HepG2 (cell line): ENCODE data around the gene FNIP2.

Source experiments
- EZH2 ChIP-seq: conservative IDR thresholded peaks from 2 replicates; pipeline ENCODE4 v1.6.1; 2012; ENCODE audit warnings: mild to moderate bottlenecking, low read depth, low read length, moderate library complexity
- HOXA9 ChIP-seq: sonication (generic); formaldehyde crosslinking; IDR thresholded peaks from 2 replicates; pipeline ENCODE4 v1.8.1; 2022; ENCODE audit warnings: missing genetic modification reagents, mild to moderate bottlenecking, moderate library complexity, borderline replicate concordance
- HOXD1 ChIP-seq: sonication (generic); formaldehyde crosslinking; IDR thresholded peaks from 2 replicates; pipeline ENCODE4 v1.5.0; 2020; ENCODE audit warnings: missing genetic modification reagents
- KLF9 ChIP-seq: IDR thresholded peaks from 2 replicates; pipeline ENCODE4 v1.6.1; 2016; ENCODE audit warnings: low read depth
- TAF1 ChIP-seq: sonication (generic); formaldehyde crosslinking; IDR thresholded peaks from 2 replicates; pipeline ENCODE4 v1.4.0; 2020; ENCODE audit warnings: missing genetic modification reagents
- ZNF292 ChIP-seq: sonication (generic); formaldehyde crosslinking; IDR thresholded peaks from 2 replicates; pipeline ENCODE4 v1.8.1; 2022; ENCODE audit warnings: mild to moderate bottlenecking, low read depth, missing genetic modification reagents, borderline replicate concordance

DNA sequence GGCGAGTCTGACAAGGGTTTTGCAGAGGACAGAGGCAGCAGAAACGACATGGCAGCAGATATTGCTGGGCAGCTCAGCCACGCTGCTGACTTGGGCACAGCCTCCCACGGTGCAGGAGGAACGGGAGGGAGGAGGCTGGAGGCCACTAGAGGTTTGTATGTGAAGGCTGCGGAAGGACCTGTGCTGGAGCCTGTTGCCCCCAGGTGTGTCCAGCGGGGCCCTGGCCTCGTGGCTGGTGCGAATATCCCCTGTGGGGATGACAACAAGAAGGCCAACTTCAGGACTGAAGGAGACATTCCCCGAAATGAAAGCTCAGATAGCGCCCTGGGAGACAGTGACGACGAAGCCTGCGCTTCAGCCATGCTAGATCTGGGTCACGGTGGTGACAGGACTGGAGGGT, 100.2 kb downstream of the FNIP2 start:
- no peak for TF ChIP-seq TAF1 (CRISPR knock-in tag)
- no peak for TF ChIP-seq HOXA9
- TF ChIP-seq ZNF292 (CRISPR knock-in tag): no peak
- no peak for TF ChIP-seq HOXD1 (CRISPR knock-in tag)
- no peak for TF ChIP-seq KLF9
- TF ChIP-seq EZH2: no peak
